Mesothelial cell of epicardium (in vitro differentiated cells): ENCODE measurements around the gene SLC15A4. TPM values are rescaled to one million over a fixed set of nuclear protein-coding genes. Genes with fewer than 3 reads are reported as not detected.

ENCODE experiments used
- DNase-seq, 2 experiments: peaks; one replicate each; pipeline ENCODE4 v3.0.0; 2021; ENCODE audit warnings: low spot score in 2 of 2; ENCODE audit not compliant: unreplicated experiment in 2 of 2
- H3K27ac Mint-ChIP-seq: 2 replicates; pipeline ENCODE4 v1.8.0; 2021; ENCODE audit warnings: mixed read lengths
- H3K27me3 Mint-ChIP-seq: 2 replicates; pipeline ENCODE4 v1.8.0; 2021; ENCODE audit warnings: low read depth, mixed read lengths
- H3K36me3 Mint-ChIP-seq: 2 replicates; pipeline ENCODE4 v1.8.0; 2021; ENCODE audit warnings: mixed read lengths
- H3K4me1 Mint-ChIP-seq: 2 replicates; pipeline ENCODE4 v1.8.0; 2021; ENCODE audit warnings: mixed read lengths
- H3K4me3 Mint-ChIP-seq: 2 replicates; pipeline ENCODE4 v1.8.0; 2021; ENCODE audit warnings: mild to moderate bottlenecking, moderate library complexity, mixed read lengths
- H3K9me3 Mint-ChIP-seq: 2 replicates; pipeline ENCODE4 v1.8.0; 2021; ENCODE audit warnings: mixed read lengths
- total RNA-seq: library from RNA; stranded (reverse); gene quantifications from 3 replicates; pipeline ENCODE4 v1.2.1, GENCODE V29; 2021
- TF ChIP-seq, protein P1 (sequence below): fragments of 200-600 bp; sonication (generic); IDR thresholded peaks from one replicate; pipeline ENCODE4 v1.5.0; 2021; ENCODE audit warnings: antibody characterized with exemption; ENCODE audit not compliant: unreplicated experiment

The SLC15A4 gene
- total RNA-seq, 1 donor from 2014 or later, result 26.6 TPM

DNA sequence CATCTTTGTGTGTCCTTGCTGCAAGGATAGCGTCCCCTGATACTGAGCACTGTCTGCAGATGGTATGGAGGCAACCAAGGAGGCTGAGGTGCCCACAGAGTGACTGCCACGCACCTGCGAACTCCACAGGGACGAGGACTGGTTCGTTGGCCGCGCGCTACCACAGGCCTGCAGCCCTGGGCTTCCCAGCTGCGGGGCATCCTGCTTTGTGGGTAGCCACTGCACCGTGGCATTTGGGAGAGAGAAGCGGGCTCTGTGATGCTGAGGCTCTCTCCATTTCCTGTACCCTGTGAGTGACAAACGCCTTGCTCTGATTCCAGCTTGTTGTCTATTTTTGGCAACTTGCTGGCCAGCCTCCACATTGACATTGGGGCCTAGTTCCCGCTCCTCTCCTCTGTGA is 76.3 kb downstream of the SLC15A4 start:
- Mint-ChIP-seq H3K4me3 (no peak overlapping the region), H3K27ac (no peak overlapping the region), H3K4me1 (no peaks in the 10 kb centered on the region), H3K36me3 (no peaks in the 10 kb centered on the region), H3K9me3 (no peaks in the 10 kb centered on the region), H3K27me3 (peaks cover 24% of the 10 kb centered on the region)
- TF ChIP-seq, protein P1, sequence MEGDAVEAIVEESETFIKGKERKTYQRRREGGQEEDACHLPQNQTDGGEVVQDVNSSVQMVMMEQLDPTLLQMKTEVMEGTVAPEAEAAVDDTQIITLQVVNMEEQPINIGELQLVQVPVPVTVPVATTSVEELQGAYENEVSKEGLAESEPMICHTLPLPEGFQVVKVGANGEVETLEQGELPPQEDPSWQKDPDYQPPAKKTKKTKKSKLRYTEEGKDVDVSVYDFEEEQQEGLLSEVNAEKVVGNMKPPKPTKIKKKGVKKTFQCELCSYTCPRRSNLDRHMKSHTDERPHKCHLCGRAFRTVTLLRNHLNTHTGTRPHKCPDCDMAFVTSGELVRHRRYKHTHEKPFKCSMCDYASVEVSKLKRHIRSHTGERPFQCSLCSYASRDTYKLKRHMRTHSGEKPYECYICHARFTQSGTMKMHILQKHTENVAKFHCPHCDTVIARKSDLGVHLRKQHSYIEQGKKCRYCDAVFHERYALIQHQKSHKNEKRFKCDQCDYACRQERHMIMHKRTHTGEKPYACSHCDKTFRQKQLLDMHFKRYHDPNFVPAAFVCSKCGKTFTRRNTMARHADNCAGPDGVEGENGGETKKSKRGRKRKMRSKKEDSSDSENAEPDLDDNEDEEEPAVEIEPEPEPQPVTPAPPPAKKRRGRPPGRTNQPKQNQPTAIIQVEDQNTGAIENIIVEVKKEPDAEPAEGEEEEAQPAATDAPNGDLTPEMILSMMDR, result no peak
- no peak for DNase-seq

DNA sequence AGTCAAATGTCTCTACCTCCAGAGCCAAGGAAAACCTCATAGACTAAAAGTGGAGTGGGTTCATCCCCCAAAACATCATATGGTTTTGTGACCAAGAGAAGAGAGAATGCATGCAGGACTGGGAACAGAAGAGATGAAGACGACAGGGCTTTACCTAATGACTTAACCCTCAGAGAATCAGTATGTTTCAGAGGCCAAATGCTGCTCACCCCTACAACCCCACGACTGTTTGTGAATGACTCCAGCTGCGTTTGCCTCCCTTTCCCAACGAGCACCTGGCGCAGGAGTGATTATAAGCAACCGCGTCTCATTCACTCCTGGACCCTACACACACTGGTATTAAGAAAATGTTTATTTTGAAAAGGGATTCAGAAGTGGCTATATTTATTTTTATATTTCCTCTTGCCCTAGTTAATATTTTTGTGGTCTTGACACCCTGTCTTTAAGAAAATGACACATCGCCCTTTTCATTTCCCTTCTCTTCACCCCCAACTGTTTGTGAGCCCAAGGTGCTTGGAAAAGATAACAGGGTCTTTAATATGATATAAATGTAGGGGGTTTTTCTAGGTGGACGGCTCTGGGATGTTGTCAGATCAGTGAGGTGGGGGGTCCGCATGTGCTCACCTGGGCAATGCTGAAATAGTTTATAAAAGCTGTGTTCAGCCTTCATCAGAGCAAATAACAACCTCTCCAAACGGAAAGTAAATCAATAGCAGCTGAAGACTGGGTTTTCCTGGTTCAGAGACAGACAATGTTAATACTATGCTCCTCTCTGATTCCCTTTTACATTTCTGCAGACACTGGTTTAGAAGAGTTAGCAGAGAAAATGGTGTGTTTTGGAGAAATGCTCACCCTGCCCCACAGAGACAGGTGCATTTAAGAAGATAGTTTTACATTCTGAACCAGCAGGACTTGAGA is 77.7 kb downstream of the SLC15A4 start:
- Mint-ChIP-seq H3K9me3 (no peaks in the 10 kb centered on the region), H3K27ac (no peak overlapping the region), H3K4me1 (no peaks in the 10 kb centered on the region), H3K27me3 (peaks cover 26% of the 10 kb centered on the region), H3K36me3 (no peaks in the 10 kb centered on the region), H3K4me3 (no peak overlapping the region)
- TF ChIP-seq, protein P1, result no peak
- DNase-seq, result no peak

DNA sequence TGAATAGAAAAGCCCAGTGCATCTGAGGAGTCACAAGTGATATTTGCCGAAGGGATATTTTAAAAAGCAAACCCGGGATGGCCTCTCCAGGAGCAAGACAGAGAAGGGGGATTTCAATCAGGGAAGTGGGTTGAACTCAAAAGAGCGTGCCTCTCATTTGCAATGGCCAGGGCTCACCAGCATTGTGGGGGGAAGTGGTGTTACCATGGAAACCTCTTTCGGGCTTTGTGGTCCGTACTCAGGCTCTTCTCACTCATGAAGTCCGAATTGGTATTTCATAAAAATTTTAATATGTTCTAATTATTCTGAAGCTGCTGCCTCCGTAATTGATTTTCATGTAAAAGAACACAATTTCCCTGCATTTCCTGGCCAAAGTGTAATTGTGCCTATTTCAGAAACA is 79.8 kb downstream of the SLC15A4 start:
- Mint-ChIP-seq H3K27me3 (peaks cover 20% of the 10 kb centered on the region), H3K4me3 (no peak overlapping the region), H3K27ac (no peak overlapping the region), H3K36me3 (no peaks in the 10 kb centered on the region), H3K9me3 (peaks cover 10% of the 10 kb centered on the region), H3K4me1 (no peaks in the 10 kb centered on the region)
- no peak for DNase-seq
- TF ChIP-seq, protein P1, result no peak

Other genes starting within 250 kb of the SLC15A4 start
- 1.3 to 1.6 TPM (median 1.5 TPM) in 3 replicates for gene GLT1D1, start 29.5 kb upstream of the SLC15A4 start, total RNA-seq